ENCODE measurements around the gene TACR1.
"Not testable (repeated sequence)": the region's sequence is repeated elsewhere in the genome, so short reads cannot be mapped to it uniquely, and the experiment has no call there.

Gene TACR1

DNA sequence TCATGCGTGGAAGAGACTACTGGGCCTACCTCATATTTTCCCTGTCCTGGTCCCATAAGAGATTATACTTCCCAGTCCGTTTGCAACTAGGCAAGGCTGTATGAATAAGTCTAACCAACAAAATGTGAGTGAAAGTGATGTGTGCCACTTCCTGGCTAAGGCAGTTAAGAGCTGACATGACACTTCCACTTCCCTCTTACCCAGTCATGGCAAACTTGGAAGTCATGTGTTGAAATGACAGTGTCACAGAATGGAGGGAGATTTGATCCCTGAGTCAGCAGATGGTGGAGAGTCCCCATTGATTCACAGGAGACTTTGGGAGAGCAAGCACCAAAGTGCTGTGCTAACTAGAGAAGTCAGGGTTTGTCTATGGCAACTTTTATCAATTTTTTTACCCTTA, 36.4 kb downstream of the TACR1 start:
- no peak overlapping the region for H3K4me3 ChIP-seq (ENCODE audit: low read length)
- no peak for DNase-seq (ENCODE audit: low read depth)
- TF ChIP-seq, protein P1, sequence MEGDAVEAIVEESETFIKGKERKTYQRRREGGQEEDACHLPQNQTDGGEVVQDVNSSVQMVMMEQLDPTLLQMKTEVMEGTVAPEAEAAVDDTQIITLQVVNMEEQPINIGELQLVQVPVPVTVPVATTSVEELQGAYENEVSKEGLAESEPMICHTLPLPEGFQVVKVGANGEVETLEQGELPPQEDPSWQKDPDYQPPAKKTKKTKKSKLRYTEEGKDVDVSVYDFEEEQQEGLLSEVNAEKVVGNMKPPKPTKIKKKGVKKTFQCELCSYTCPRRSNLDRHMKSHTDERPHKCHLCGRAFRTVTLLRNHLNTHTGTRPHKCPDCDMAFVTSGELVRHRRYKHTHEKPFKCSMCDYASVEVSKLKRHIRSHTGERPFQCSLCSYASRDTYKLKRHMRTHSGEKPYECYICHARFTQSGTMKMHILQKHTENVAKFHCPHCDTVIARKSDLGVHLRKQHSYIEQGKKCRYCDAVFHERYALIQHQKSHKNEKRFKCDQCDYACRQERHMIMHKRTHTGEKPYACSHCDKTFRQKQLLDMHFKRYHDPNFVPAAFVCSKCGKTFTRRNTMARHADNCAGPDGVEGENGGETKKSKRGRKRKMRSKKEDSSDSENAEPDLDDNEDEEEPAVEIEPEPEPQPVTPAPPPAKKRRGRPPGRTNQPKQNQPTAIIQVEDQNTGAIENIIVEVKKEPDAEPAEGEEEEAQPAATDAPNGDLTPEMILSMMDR (conservative IDR thresholded peaks at IDR 0.05; ENCODE audit: low read depth, low read length): no peak

DNA sequence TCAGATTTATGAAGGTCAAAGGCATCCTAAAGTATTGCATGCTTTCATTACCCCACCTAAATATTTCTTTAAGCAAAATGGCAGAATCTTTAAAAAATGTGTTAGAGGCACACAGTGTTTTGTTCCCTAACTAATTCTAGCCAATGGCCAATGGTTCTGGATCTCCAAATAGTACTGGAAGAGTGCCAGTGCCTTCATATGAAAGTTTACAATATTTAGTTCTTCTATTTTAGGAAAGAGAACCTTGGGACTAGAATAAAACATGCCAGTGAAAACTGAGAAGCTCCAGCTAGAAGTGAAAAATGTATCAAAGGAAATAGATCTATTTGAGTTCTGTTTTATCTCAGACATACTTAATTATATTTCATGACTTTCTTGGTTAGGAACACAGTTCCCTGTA, 37.1 kb downstream of the TACR1 start:
- no peak for DNase-seq (ENCODE audit: low read depth)
- TF ChIP-seq, protein P1 (conservative IDR thresholded peaks at IDR 0.05; ENCODE audit: low read depth, low read length): no peak

DNA sequence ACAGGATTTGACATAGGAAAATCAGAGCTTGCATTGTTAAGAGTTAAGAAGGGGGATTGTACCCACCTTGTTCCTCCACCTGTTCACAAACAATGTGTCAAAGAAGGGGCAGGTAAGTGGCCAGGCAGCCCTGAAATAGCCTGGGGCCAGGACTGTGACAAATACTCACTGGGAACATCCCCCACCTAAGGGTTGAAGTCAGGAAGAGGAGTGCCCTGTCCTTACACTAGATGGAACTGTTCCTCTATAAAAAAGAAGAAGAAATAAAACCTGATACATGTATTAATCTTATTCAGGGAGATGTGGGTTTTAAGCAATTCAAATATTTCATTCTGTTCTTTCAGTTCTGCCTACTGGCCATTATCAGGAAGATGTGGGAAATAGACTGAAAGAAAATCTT, 41.9 kb downstream of the TACR1 start:
- no peak overlapping the region for H3K4me3 ChIP-seq (ENCODE audit: low read length)
- TF ChIP-seq, protein P1 (conservative IDR thresholded peaks at IDR 0.05; ENCODE audit: low read depth, low read length): peak; percentile 26
- no peak for DNase-seq (ENCODE audit: low read depth)

More for the DNA sequence above, 37.1 kb downstream of the TACR1 start:
- no peak overlapping the region for H3K4me3 ChIP-seq (ENCODE audit: low read length)

DNA sequence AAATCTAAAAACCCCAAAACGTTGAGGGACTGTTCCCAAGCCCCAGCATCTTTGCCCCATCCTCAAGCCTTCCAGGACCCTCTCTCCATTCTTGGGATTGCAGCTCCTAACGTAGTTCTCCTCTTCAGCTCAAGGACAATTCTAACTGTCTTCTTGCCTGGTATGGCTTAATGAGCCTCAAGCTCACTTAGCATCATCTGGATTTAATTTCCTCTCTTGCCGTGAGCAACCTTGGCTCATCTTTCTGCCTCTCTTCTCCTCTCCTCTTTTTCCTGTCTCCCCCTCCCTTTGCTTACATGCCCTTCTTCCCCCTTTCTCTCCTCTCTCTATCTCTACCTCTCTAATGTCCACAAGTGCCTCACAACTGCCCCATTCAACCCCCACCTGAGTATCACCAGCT, 44.2 kb downstream of the TACR1 start:
- no peak for DNase-seq (ENCODE audit: low read depth)
- TF ChIP-seq, protein P1 (conservative IDR thresholded peaks at IDR 0.05; ENCODE audit: low read depth, low read length): no peak
- H3K4me3 ChIP-seq (ENCODE audit: low read length): no peak overlapping the region

DNA sequence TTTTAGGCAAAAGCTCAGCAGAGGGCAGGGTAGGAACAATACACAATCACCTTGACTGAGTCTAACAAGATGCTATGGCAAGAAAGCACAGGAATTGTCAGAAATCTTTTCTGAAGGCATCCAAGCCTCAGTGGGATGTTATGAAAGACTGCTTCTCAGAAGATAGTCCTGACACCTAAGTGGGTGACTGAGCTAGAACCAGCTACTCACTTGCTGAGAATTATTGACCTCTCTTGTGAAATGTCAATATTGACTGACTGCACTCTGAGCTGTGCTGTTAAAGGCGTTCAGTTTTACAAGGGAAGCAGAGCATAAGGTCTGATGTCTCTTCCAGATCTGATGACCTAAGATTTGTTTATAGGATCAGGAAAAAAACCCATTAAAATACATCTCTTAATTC, 46.1 kb downstream of the TACR1 start:
- no peak overlapping the region for H3K4me3 ChIP-seq (ENCODE audit: low read length)
- no peak for DNase-seq (ENCODE audit: low read depth)
- TF ChIP-seq, protein P1 (conservative IDR thresholded peaks at IDR 0.05; ENCODE audit: low read depth, low read length): no peak

DNA sequence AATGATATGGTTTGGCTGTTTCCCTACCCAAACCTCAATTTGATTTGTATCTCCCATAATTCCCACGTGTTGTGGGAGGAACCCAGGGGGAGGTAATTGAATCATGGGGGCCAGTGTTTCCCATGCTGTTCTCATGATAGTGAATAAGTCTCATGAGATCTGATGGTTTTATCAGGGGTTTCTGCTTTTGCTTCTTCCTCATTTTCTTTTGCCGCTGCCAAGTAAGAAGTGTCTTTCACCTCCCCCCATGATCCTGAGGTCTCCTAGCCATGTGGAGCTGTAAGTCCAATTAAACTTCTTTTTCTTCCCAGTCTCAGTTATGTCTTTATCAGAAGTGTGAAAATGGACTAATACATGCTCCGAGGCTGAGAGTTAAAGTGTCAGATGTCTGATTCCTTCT, 47.1 kb downstream of the TACR1 start:
- DNase-seq (ENCODE audit: low read depth); H3K4me3 ChIP-seq (ENCODE audit: low read length): not testable (repeated sequence)

DNA sequence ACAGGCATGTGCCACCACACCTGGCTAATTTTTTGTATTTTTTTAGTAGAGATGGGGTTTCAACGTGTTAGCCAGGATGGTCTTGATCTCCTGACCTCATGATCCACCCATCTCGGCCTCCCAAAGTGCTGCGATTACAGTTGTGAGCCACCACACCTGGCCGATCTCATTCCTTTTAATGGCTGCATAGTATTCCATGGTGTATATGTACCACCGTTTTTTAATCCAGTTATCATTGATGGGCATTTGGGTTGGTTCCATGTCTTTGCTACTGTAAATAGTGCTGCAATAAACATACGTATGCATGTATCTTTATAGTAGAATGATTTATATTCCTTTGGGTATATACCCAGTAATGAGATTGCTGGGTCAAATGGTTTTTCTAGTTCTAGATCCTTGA, 51.4 kb downstream of the TACR1 start:
- not testable (repeated sequence) for H3K4me3 ChIP-seq (ENCODE audit: low read length); DNase-seq (ENCODE audit: low read depth)

DNA sequence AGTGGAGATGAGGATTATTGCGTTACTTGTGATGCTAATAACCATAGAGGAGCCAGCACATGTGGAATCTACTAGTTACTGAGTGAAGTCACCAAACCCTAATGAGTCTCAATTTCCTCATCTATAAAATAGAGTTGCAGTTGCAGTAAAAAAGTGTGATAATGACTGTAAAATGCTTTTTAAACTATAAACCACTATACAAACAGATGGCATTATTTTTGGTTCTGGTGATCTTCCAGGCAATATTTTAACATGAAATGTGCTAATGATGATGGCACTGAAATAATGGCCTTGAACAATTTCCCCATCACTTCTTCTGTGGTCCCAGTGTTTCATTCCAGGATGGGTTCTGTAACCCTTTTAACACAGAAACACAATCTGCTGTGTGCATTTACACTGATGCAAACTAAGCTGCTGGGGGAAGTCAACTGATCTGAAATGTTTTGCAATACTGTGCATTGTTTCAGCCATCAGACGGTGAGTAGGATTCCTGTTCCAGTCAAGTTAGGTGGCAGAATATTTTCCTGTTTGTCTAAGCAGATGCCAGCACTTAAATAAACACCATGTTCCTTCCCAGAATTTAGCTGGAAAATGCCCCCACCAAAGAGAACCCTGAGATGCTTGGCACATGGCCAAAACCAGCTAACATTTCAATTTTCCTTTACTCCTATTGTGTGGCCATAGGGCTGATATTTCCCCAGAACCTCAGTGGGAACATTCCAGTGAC, 52.6 kb downstream of the TACR1 start:
- TF ChIP-seq, protein P1 (conservative IDR thresholded peaks at IDR 0.05; ENCODE audit: low read depth, low read length): no peak
- no peak overlapping the region for H3K4me3 ChIP-seq (ENCODE audit: low read length)
- peak; percentile 48 for DNase-seq (ENCODE audit: low read depth)

DNA sequence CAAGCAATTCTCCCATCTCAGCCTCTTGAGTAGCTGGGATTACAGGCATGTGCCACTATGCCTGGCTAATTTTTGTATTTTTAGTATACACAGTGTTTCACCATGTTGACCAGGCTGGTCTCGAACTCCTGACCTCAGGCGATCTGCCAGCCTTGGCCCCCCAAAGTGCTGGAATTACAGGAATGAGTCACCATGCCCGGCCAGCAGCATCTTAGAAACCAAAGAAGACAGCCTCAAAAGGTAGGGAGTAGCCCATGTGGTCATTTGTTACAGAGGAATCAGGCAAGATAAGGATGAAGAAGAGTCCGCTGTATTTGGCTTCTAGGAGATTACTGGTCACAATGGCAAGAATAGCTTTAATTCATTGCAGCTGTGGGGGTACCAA, 53.1 kb downstream of the TACR1 start:
- not testable (repeated sequence) for DNase-seq (ENCODE audit: low read depth); H3K4me3 ChIP-seq (ENCODE audit: low read length)
